Neural cell (in vitro differentiated cells): Measurements from ENCODE around the gene MYRIP. TPM values are rescaled to one million over a fixed set of nuclear protein-coding genes. Genes with fewer than 3 reads are reported as not detected.

ENCODE experiments used
- H2AFZ ChIP-seq: fragments of 200-600, 300-800 bp; sonication (generic), shearing (Covaris generic); 2 replicates; pipeline ENCODE4 v1.6.0; 2014; ENCODE audit warnings: low read depth, mild to moderate bottlenecking, antibody characterized with exemption, low read length, moderate library complexity
- H3F3A ChIP-seq: fragments of 200-600 bp; shearing (Covaris generic); 2 replicates; pipeline ENCODE4 v1.6.1; 2016; ENCODE audit warnings: mild to moderate bottlenecking, moderate library complexity, mixed read lengths, antibody characterized with exemption, low read length; ENCODE audit not compliant: insufficient read depth, poor library complexity, severe bottlenecking
- H3K27ac ChIP-seq: fragments of 200-600, 300-800 bp; sonication (generic), shearing (Covaris generic); 2 replicates; pipeline ENCODE4 v1.5.1; 2014; ENCODE audit warnings: mild to moderate bottlenecking, low read length, moderate library complexity
- H3K27me3 ChIP-seq: fragments of 300-800, 200-600 bp; sonication (generic), shearing (Covaris generic); 2 replicates; pipeline ENCODE4 v1.6.0; 2014; ENCODE audit warnings: mild to moderate bottlenecking, low read depth, low read length, moderate library complexity; ENCODE audit not compliant: insufficient read depth
- H3K36me3 ChIP-seq: fragments of 300-800, 200-600 bp; sonication (generic), shearing (Covaris generic); 2 replicates; pipeline ENCODE4 v1.5.1; 2014; ENCODE audit warnings: mild to moderate bottlenecking, antibody characterized with exemption, low read length, moderate library complexity; ENCODE audit not compliant: insufficient read depth
- H3K4me2 ChIP-seq: fragments of 300-800, 200-600 bp; sonication (generic), shearing (Covaris generic); 2 replicates; pipeline ENCODE4 v1.6.0; 2014; ENCODE audit warnings: mild to moderate bottlenecking, low read length
- H3K4me3 ChIP-seq: fragments of 300-800, 200-600 bp; sonication (generic), shearing (Covaris generic); 2 replicates; pipeline ENCODE4 v1.5.1; 2014; ENCODE audit warnings: mild to moderate bottlenecking, low read length, moderate library complexity
- H3K79me2 ChIP-seq: fragments of 200-600 bp; shearing (Covaris generic); replicated peaks from 2 replicates; pipeline ENCODE4 v1.6.0; 2014; ENCODE audit warnings: mild to moderate bottlenecking, low read length, moderate library complexity; ENCODE audit not compliant: insufficient read depth
- H3K9ac ChIP-seq: fragments of 300-800, 200-600 bp; sonication (generic), shearing (Covaris generic); 2 replicates; pipeline ENCODE4 v1.6.1; 2016; ENCODE audit warnings: mild to moderate bottlenecking, low read length, mixed read lengths
- H3K9me2 ChIP-seq: fragments of 200-600 bp; shearing (Covaris generic); 2 replicates; pipeline ENCODE4 v1.6.1; 2016; ENCODE audit warnings: mild to moderate bottlenecking, low read length, mixed read lengths; ENCODE audit not compliant: insufficient read depth
- H3K9me3 ChIP-seq: fragments of 200-600, 300-800 bp; sonication (generic), shearing (Covaris generic); 2 replicates; pipeline ENCODE4 v1.6.1; 2016; ENCODE audit warnings: mild to moderate bottlenecking, mixed run types, low read length, moderate library complexity, mixed read lengths
- H4K20me1 ChIP-seq: fragments of 200-600 bp; shearing (Covaris generic); 2 replicates; pipeline ENCODE4 v1.6.1; 2016; ENCODE audit warnings: mild to moderate bottlenecking, mixed run types; ENCODE audit not compliant: insufficient read depth
- EP300 ChIP-seq: fragments of 450-650 bp; conservative IDR thresholded peaks from 2 replicates; pipeline ENCODE4 v1.6.1; 2014; ENCODE audit warnings: antibody characterized with exemption, mild to moderate bottlenecking, moderate library complexity; ENCODE audit not compliant: poor library complexity, severe bottlenecking
- EZH2 ChIP-seq: fragments of 200-600, 300-800 bp; shearing (Covaris generic), sonication (generic); IDR thresholded peaks from 2 replicates; pipeline ENCODE4 v1.6.1; 2014; ENCODE audit warnings: antibody characterized with exemption, low read length, borderline replicate concordance, mild to moderate bottlenecking; ENCODE audit not compliant: insufficient read depth, poor library complexity, severe bottlenecking
- MXI1 ChIP-seq: fragments of 450-650 bp; conservative IDR thresholded peaks from 2 replicates; pipeline ENCODE4 v1.6.1; 2014; ENCODE audit warnings: antibody characterized with exemption, mild to moderate bottlenecking; ENCODE audit not compliant: poor library complexity, severe bottlenecking
- POLR2AphosphoS5 ChIP-seq: IDR thresholded peaks from 2 replicates; pipeline ENCODE4 v1.6.1; 2012
- RAD21 ChIP-seq: fragments of 450-650 bp; conservative IDR thresholded peaks from 2 replicates; pipeline ENCODE4 v1.6.1; 2014; ENCODE audit warnings: antibody characterized with exemption, mild to moderate bottlenecking, moderate library complexity
- SMC3 ChIP-seq: fragments of 450-650 bp; conservative IDR thresholded peaks from 2 replicates; pipeline ENCODE4 v1.6.1; 2014; ENCODE audit warnings: antibody characterized with exemption, mild to moderate bottlenecking, moderate library complexity; ENCODE audit not compliant: poor library complexity
- TAF1 ChIP-seq: IDR thresholded peaks from 2 replicates; pipeline ENCODE4 v1.6.1; 2012; ENCODE audit warnings: low read depth
- polyA plus RNA-seq: library from polyadenylated mRNA; depleted of rRNA; stranded (reverse); fragments of >200 nt; gene quantifications from 2 replicates; pipeline ENCODE4 v1.2.3, GENCODE V29; 2014
- TF ChIP-seq, protein P1 (sequence below): fragments of 450-650 bp; IDR thresholded peaks from 2 replicates; pipeline ENCODE4 v1.5.1; 2014; ENCODE audit warnings: antibody characterized with exemption, mild to moderate bottlenecking, moderate library complexity; ENCODE audit not compliant: poor library complexity, severe bottlenecking
- TF ChIP-seq, protein P2 (sequence below): IDR thresholded peaks from 2 replicates; pipeline ENCODE4 v1.6.1; 2012; ENCODE audit warnings: borderline replicate concordance

Gene MYRIP
- polyA plus RNA-seq, 1 donor from 2014 or later = 0.76 TPM

DNA sequence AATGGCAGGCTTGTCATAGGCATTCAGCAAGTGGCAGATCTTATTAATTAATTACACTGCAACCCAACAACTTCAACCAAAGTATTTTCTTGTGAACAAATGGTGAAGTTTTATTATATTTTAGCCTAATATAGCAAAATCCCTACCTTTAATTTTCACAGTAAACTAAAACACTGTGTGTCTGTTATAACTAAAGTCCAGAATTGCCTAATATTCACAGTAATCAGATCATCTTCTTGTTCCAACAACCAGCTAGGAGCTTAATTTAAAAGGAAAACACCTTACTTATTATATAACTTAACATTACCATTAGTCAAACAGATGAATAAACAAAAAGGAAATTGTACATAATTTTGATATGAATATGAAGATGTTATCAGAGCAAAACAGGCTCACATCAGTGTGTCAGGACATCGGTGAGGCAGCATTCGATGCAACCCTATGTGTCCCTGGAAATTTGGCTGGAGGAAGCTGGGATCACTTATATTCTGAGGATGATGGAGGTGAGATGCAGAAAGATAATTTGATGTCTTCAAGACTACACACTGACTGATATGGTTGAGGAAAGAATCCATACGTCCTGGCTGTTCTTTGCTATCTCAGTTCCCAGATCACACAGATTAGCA lies 310.8 kb downstream of the MYRIP start:
- no peaks in the 10 kb centered on the region for H3K9me3 ChIP-seq
- no peak for TF ChIP-seq TAF1
- no peak for TF ChIP-seq EP300
- TF ChIP-seq POLR2AphosphoS5 = no peak
- TF ChIP-seq, protein P1, sequence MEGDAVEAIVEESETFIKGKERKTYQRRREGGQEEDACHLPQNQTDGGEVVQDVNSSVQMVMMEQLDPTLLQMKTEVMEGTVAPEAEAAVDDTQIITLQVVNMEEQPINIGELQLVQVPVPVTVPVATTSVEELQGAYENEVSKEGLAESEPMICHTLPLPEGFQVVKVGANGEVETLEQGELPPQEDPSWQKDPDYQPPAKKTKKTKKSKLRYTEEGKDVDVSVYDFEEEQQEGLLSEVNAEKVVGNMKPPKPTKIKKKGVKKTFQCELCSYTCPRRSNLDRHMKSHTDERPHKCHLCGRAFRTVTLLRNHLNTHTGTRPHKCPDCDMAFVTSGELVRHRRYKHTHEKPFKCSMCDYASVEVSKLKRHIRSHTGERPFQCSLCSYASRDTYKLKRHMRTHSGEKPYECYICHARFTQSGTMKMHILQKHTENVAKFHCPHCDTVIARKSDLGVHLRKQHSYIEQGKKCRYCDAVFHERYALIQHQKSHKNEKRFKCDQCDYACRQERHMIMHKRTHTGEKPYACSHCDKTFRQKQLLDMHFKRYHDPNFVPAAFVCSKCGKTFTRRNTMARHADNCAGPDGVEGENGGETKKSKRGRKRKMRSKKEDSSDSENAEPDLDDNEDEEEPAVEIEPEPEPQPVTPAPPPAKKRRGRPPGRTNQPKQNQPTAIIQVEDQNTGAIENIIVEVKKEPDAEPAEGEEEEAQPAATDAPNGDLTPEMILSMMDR = no peak
- TF ChIP-seq RAD21 = no peak
- TF ChIP-seq MXI1 = no peak
- TF ChIP-seq EZH2 = no peak
- TF ChIP-seq SMC3 = no peak
- TF ChIP-seq, protein P2, sequence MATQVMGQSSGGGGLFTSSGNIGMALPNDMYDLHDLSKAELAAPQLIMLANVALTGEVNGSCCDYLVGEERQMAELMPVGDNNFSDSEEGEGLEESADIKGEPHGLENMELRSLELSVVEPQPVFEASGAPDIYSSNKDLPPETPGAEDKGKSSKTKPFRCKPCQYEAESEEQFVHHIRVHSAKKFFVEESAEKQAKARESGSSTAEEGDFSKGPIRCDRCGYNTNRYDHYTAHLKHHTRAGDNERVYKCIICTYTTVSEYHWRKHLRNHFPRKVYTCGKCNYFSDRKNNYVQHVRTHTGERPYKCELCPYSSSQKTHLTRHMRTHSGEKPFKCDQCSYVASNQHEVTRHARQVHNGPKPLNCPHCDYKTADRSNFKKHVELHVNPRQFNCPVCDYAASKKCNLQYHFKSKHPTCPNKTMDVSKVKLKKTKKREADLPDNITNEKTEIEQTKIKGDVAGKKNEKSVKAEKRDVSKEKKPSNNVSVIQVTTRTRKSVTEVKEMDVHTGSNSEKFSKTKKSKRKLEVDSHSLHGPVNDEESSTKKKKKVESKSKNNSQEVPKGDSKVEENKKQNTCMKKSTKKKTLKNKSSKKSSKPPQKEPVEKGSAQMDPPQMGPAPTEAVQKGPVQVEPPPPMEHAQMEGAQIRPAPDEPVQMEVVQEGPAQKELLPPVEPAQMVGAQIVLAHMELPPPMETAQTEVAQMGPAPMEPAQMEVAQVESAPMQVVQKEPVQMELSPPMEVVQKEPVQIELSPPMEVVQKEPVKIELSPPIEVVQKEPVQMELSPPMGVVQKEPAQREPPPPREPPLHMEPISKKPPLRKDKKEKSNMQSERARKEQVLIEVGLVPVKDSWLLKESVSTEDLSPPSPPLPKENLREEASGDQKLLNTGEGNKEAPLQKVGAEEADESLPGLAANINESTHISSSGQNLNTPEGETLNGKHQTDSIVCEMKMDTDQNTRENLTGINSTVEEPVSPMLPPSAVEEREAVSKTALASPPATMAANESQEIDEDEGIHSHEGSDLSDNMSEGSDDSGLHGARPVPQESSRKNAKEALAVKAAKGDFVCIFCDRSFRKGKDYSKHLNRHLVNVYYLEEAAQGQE = no peak
- no peak overlapping the region for H3K4me2 ChIP-seq
- H3K27me3 ChIP-seq = no peaks in the 10 kb centered on the region
- no peak overlapping the region for H2AFZ ChIP-seq
- H3F3A ChIP-seq = no peaks in the 10 kb centered on the region
- H3K9me2 ChIP-seq = no peaks in the 10 kb centered on the region
- no peak overlapping the region for H3K27ac ChIP-seq
- H3K4me3 ChIP-seq = no peak overlapping the region
- H3K36me3 ChIP-seq = no peaks in the 10 kb centered on the region
- no peaks in the 10 kb centered on the region for H3K79me2 ChIP-seq
- H4K20me1 ChIP-seq = no peaks in the 10 kb centered on the region
- H3K9ac ChIP-seq = no peak overlapping the region

DNA sequence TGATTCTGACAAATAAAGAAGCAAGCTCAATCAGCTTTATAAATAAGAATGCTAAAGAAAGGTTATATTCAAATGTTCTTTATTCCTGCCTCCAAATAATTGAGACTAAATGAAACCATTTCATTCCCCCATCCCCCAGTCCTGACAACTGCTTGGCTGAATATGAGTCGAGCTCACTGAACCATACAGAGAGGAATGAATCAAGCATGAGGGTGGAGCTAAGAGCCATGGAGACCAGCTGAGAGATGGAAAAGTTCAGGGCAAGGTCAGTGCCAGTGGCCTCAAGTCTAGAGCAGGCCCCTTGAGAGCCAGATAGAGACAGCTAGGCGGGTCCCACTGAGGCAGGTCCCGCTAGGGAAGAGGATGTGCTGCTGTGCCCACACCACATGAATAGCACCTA lies 311.4 kb downstream of the MYRIP start:
- Histone ChIP-seq H3K9me2 (no peaks in the 10 kb centered on the region), H3K79me2 (no peaks in the 10 kb centered on the region), H2AFZ (no peak overlapping the region), H3K4me3 (no peak overlapping the region), H3F3A (no peaks in the 10 kb centered on the region), H3K9me3 (no peaks in the 10 kb centered on the region), H3K27ac (no peak overlapping the region), H4K20me1 (no peaks in the 10 kb centered on the region), H3K36me3 (no peaks in the 10 kb centered on the region), H3K27me3 (no peaks in the 10 kb centered on the region), H3K4me2 (no peak overlapping the region), H3K9ac (no peak overlapping the region)
- TF ChIP-seq MXI1 (no peak), RAD21 (no peak), SMC3 (no peak), EZH2 (no peak), TAF1 (no peak), POLR2AphosphoS5 (no peak), EP300 (no peak)
- TF ChIP-seq, protein P1 = no peak
- TF ChIP-seq, protein P2 = no peak
